ENCODE data around the gene FZD10. TPM values are rescaled to one million over a fixed set of nuclear protein-coding genes. Genes with fewer than 3 reads are reported as not detected.

The FZD10 gene
- polyA plus RNA-seq, 1 donor (not counting 4 experiments of a cell fraction or from before 2014, with no cell fraction given), result 0.55 TPM

DNA sequence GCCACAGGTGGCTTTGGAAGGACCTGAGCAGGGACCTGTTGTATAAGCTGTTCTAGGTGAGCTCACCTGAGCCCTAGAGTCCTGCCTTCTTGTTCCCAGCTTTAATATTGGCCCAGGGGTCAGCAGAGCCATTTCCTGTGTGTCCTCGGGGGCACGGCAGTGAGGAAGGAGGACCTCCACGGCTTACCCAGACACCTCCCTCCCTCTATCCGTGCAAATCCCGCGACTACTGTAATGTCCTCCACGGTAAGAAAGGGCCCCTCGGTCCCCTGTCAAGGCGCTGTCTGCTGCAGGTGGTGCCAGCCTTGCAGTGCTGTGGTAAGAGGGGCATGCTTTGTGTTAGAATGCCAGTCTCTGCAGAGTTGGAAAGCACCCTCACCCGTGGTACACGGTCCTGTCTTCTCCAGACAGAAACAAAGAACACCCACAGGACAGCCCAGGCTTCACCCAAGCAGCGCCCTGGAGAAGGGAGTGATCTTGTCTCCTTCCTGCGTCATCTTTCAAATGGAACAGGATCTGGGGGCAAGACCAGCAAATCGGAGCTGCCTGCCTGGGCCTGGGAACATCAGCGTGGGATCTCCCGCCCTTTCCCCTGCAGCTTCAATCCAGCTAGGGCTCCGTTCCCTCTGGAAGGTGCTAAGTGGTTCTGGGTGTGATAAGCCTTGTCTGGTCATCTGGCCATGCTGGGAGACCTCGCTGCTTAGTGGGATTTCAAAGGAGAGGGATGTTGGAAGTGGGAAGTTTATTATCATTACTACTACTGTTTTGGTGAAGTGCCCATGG, 20.2 kb upstream of the FZD10 start:
- Histone ChIP-seq H3K27me3 (ENCODE audit: control insufficient read depth, extremely low read depth, insufficient read depth, low read length) (no peaks in the 10 kb centered on the region), H3K27ac (ENCODE audit: control insufficient read depth, insufficient read depth, low read length) (no peak overlapping the region)
- dilution Hi-C loops (cut with MboI; ENCODE audit: extremely low pct_ligation_motif_present, low sequenced_read_pairs), result no loop called here

DNA sequence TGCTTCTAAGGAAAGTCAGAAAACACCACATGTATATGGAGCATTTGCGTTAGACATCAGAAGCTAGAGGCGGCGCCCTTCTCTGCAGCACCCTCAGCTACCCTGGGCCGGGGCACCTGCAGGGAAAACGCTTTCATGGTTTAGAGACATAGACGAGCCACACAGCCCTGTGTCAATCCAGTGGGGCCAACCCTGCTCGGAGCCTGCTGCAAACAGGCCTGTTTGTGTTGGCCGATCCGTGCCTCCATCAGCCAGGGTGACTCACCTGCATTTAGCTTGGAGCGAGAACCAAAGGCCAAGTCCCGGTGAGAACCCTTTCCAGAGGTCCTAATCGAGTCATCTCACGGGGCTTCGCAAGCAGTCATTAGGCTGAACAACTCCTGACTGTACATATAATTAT, 19.5 kb upstream of the FZD10 start:
- Histone ChIP-seq H2AFZ (ENCODE audit: control insufficient read depth, low read length) (no peak overlapping the region), H3K36me3 (ENCODE audit: control insufficient read depth in 2 of 2, extremely low read depth in 1 of 2, insufficient read depth in 2 of 2, low read length in 2 of 2) (no peaks in the 10 kb centered on the region), H3K9me1 (ENCODE audit: control insufficient read depth, extremely low read depth, insufficient read depth, low read length) (no peaks in the 10 kb centered on the region), H3K4me1 (ENCODE audit: control insufficient read depth, extremely low read depth, insufficient read depth, low read length) (peaks cover 14% of the 10 kb centered on the region), H3K27ac (ENCODE audit: control insufficient read depth, insufficient read depth, low read length) (no peak overlapping the region), H4K20me1 (ENCODE audit: control insufficient read depth, extremely low read depth, insufficient read depth, low read length) (no peaks in the 10 kb centered on the region), H3K4me3 (ENCODE audit: control insufficient read depth in 2 of 3, extremely low read depth in 1 of 3, insufficient read depth in 2 of 3, low read depth in 1 of 3, low read length in 3 of 3) (no peak overlapping the region), H3K9ac (ENCODE audit: control insufficient read depth, extremely low read depth, insufficient read depth, low read length) (peak overlapping the region; percentile 46), H3K79me2 (ENCODE audit: control insufficient read depth, insufficient read depth, low read length) (no peaks in the 10 kb centered on the region), H3K27me3 (ENCODE audit: control insufficient read depth, extremely low read depth, insufficient read depth, low read length) (no peaks in the 10 kb centered on the region), H3K9me3 (ENCODE audit: control insufficient read depth, low read depth, low read length) (no peaks in the 10 kb centered on the region), H3K4me2 (ENCODE audit: control insufficient read depth, extremely low read depth, insufficient read depth, low read depth, low read length) (peak overlapping the region; percentile 52)
- DNase-seq (ENCODE audit: low read depth, low spot score), result no peak
- peak; percentile 92 for FAIRE-seq
- dilution Hi-C loops (cut with MboI; ENCODE audit: extremely low pct_ligation_motif_present, low sequenced_read_pairs), result no loop called here
- TF ChIP-seq, protein P1, sequence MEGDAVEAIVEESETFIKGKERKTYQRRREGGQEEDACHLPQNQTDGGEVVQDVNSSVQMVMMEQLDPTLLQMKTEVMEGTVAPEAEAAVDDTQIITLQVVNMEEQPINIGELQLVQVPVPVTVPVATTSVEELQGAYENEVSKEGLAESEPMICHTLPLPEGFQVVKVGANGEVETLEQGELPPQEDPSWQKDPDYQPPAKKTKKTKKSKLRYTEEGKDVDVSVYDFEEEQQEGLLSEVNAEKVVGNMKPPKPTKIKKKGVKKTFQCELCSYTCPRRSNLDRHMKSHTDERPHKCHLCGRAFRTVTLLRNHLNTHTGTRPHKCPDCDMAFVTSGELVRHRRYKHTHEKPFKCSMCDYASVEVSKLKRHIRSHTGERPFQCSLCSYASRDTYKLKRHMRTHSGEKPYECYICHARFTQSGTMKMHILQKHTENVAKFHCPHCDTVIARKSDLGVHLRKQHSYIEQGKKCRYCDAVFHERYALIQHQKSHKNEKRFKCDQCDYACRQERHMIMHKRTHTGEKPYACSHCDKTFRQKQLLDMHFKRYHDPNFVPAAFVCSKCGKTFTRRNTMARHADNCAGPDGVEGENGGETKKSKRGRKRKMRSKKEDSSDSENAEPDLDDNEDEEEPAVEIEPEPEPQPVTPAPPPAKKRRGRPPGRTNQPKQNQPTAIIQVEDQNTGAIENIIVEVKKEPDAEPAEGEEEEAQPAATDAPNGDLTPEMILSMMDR (optimal IDR thresholded peaks at IDR 0.05 in 1 of 3, IDR thresholded peaks at IDR 0.05 in 1 of 3, conservative IDR thresholded peaks at IDR 0.05 in 1 of 3; ENCODE audit: extremely low read depth in 1 of 3, insufficient read depth in 2 of 3, low read length in 3 of 3), result no peak
- no peak for TF ChIP-seq EZH2 (IDR thresholded peaks at IDR 0.05; ENCODE audit: low read length)

More for the DNA sequence above, 20.2 kb upstream of the FZD10 start:
- Histone ChIP-seq H3K4me1 (ENCODE audit: control insufficient read depth, extremely low read depth, insufficient read depth, low read length) (peaks cover 21% of the 10 kb centered on the region), H3K9me3 (ENCODE audit: control insufficient read depth, low read depth, low read length) (no peaks in the 10 kb centered on the region), H3K4me2 (ENCODE audit: control insufficient read depth, extremely low read depth, insufficient read depth, low read depth, low read length) (peak overlapping the region; percentile 52), H4K20me1 (ENCODE audit: control insufficient read depth, extremely low read depth, insufficient read depth, low read length) (no peaks in the 10 kb centered on the region), H3K79me2 (ENCODE audit: control insufficient read depth, insufficient read depth, low read length) (no peaks in the 10 kb centered on the region), H3K9ac (ENCODE audit: control insufficient read depth, extremely low read depth, insufficient read depth, low read length) (no peak overlapping the region), H3K36me3 (ENCODE audit: control insufficient read depth in 2 of 2, extremely low read depth in 1 of 2, insufficient read depth in 2 of 2, low read length in 2 of 2) (no peaks in the 10 kb centered on the region), H3K9me1 (ENCODE audit: control insufficient read depth, extremely low read depth, insufficient read depth, low read length) (no peaks in the 10 kb centered on the region), H3K4me3 (ENCODE audit: control insufficient read depth in 2 of 3, extremely low read depth in 1 of 3, insufficient read depth in 2 of 3, low read depth in 1 of 3, low read length in 3 of 3) (no peak overlapping the region), H2AFZ (ENCODE audit: control insufficient read depth, low read length) (no peak overlapping the region)
- DNase-seq (ENCODE audit: low read depth, low spot score) (no peak), FAIRE-seq (no peak)
- no peak for TF ChIP-seq EZH2 (IDR thresholded peaks at IDR 0.05; ENCODE audit: low read length)
- TF ChIP-seq, protein P1 (optimal IDR thresholded peaks at IDR 0.05 in 1 of 3, IDR thresholded peaks at IDR 0.05 in 1 of 3, conservative IDR thresholded peaks at IDR 0.05 in 1 of 3; ENCODE audit: extremely low read depth in 1 of 3, insufficient read depth in 2 of 3, low read length in 3 of 3), result no peak

Data from keratinocyte (primary cell).